HepG2 (cell line): ENCODE data around the gene TMEM63B. TPM values are rescaled to one million over a fixed set of nuclear protein-coding genes. Genes with fewer than 3 reads are reported as not detected.

ENCODE experiments used
- CSRNP1 ChIP-seq: sonication (generic); formaldehyde crosslinking; IDR thresholded peaks from 2 replicates; pipeline ENCODE4 v1.8.1; 2023; ENCODE audit warnings: mild to moderate bottlenecking, missing genetic modification reagents
- DNMT1 ChIP-seq: sonication (generic); formaldehyde crosslinking; IDR thresholded peaks from 2 replicates; pipeline ENCODE4 v1.5.1; 2020; ENCODE audit warnings: mild to moderate bottlenecking, missing genetic modification reagents
- GABPB1 ChIP-seq: IDR thresholded peaks from 2 replicates; pipeline ENCODE4 v1.6.1; 2016; ENCODE audit warnings: mild to moderate bottlenecking, missing genetic modification reagents, moderate library complexity, missing compliant biosample characterization
- MED13 ChIP-seq: sonication (generic); formaldehyde crosslinking; IDR thresholded peaks from 2 replicates; pipeline ENCODE4 v1.5.0; 2020; ENCODE audit warnings: missing genetic modification reagents
- MTA3 ChIP-seq: sonication (generic); formaldehyde crosslinking; IDR thresholded peaks from 2 replicates; pipeline ENCODE4 v1.4.0; 2020; ENCODE audit warnings: missing genetic modification reagents
- PAXIP1 ChIP-seq: sonication (generic); formaldehyde crosslinking; conservative IDR thresholded peaks from 2 replicates; pipeline ENCODE4 v1.4.0; 2020; ENCODE audit warnings: mild to moderate bottlenecking, missing genetic modification reagents, moderate library complexity
- PCBP1 ChIP-seq: fragments of 200-400 bp; formaldehyde crosslinking; IDR thresholded peaks from 2 replicates; pipeline ENCODE4 v1.6.1; 2017; ENCODE audit warnings: mild to moderate bottlenecking, low read depth, low read length, borderline replicate concordance
- PRDM15 ChIP-seq: sonication (generic); formaldehyde crosslinking; IDR thresholded peaks from 2 replicates; pipeline ENCODE4 v1.4.0; 2020; ENCODE audit warnings: missing genetic modification reagents
- SETDB1 ChIP-seq: sonication (generic); formaldehyde crosslinking; IDR thresholded peaks from 2 replicates; pipeline ENCODE4 v1.5.1; 2020; ENCODE audit warnings: missing genetic modification reagents, mild to moderate bottlenecking, borderline replicate concordance
- TP53 ChIP-seq: sonication (generic); formaldehyde crosslinking; conservative IDR thresholded peaks from 2 replicates; pipeline ENCODE4 v1.4.0; 2020; ENCODE audit warnings: missing genetic modification reagents
- TRAFD1 ChIP-seq: sonication (generic); formaldehyde crosslinking; IDR thresholded peaks from 2 replicates; pipeline ENCODE4 v1.5.1; 2020; ENCODE audit warnings: missing genetic modification reagents, mild to moderate bottlenecking, borderline replicate concordance
- ZNF761 ChIP-seq: sonication (generic); formaldehyde crosslinking; conservative IDR thresholded peaks from 2 replicates; pipeline ENCODE4 v1.4.0; 2020; ENCODE audit warnings: mild to moderate bottlenecking, missing genetic modification reagents
- ZNF766 ChIP-seq: sonication (generic); formaldehyde crosslinking; IDR thresholded peaks from 2 replicates; pipeline ENCODE4 v1.5.0; 2020; ENCODE audit warnings: missing genetic modification reagents, borderline replicate concordance
- polyA plus RNA-seq, 8 experiments: library from polyadenylated mRNA; depleted of rRNA in 3 of 8; stranded (reverse) in 7 of 8; unstranded in 1 of 8; fragments of >200 nt; fragmentation: Illumina TruSeq in 4 of 8; extraction: Trizol in 4 of 8; gene quantifications; 2 replicates each; pipeline versions ENCODE4 v1.2.1 to v1.2.3, GENCODE V29; 2011 to 2016; ENCODE audit warnings: low read depth in 4 of 8, missing spikeins in 1 of 8, mixed read lengths in 1 of 8; ENCODE audit not compliant: insufficient read depth in 1 of 8
- total RNA-seq, 5 experiments: library from RNA; depleted of rRNA; stranded (reverse); fragments of >200 nt; fragmentation: Illumina TruSeq; extraction: Trizol; gene quantifications; 2 replicates each; pipeline ENCODE4 v1.2.3, GENCODE V29; 2016; ENCODE audit warnings: low read depth in 1 of 5
- TF ChIP-seq, protein P1 (sequence below): sonication (generic); formaldehyde crosslinking; IDR thresholded peaks from 2 replicates; pipeline ENCODE4 v1.4.0; 2020; ENCODE audit warnings: missing genetic modification reagents

The TMEM63B gene
- total and polyA plus RNA-seq, 2 of the 13 experiments (the other 11 are each of a cell fraction or from before 2014, with no cell fraction given): 27.4 to 75.8 TPM

GRCh38 chr6:44156494-44157151 is 29.3 kb downstream of the TMEM63B start (continued):
- TF ChIP-seq SETDB1 (CRISPR knock-in tag) (no peak), ZNF761 (CRISPR knock-in tag) (peak; percentile 82; the same call in 1 of the 2 replicates), PCBP1 (0 out of 2 replicates have a peak, but pooled peaks have one; percentile 56), DNMT1 (CRISPR knock-in tag) (no peak; the same call in 1 of the 2 replicates), PRDM15 (CRISPR knock-in tag) (no peak), GABPB1 (CRISPR knock-in tag) (peak; percentile 52), PAXIP1 (CRISPR knock-in tag) (peak; percentile 100), MED13 (CRISPR knock-in tag) (peak; percentile 87; the same call in 1 of the 2 replicates), ZNF766 (CRISPR knock-in tag) (0 out of 2 replicates have a peak, but pooled peaks have one; percentile 3), MTA3 (CRISPR knock-in tag) (no peak), TP53 (CRISPR knock-in tag) (0 out of 2 replicates have a peak, but pooled peaks have one; percentile 6), TRAFD1 (CRISPR knock-in tag) (no peak; the same call in 1 of the 2 replicates), CSRNP1 (CRISPR knock-in tag) (peak; percentile 91)
- TF ChIP-seq, protein P1, sequence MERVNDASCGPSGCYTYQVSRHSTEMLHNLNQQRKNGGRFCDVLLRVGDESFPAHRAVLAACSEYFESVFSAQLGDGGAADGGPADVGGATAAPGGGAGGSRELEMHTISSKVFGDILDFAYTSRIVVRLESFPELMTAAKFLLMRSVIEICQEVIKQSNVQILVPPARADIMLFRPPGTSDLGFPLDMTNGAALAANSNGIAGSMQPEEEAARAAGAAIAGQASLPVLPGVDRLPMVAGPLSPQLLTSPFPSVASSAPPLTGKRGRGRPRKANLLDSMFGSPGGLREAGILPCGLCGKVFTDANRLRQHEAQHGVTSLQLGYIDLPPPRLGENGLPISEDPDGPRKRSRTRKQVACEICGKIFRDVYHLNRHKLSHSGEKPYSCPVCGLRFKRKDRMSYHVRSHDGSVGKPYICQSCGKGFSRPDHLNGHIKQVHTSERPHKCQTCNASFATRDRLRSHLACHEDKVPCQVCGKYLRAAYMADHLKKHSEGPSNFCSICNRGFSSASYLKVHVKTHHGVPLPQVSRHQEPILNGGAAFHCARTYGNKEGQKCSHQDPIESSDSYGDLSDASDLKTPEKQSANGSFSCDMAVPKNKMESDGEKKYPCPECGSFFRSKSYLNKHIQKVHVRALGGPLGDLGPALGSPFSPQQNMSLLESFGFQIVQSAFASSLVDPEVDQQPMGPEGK: peak; percentile 74
